PC-9 (cell line): ENCODE results near the gene GABRR2.
"Not testable (repeated sequence)": the region's sequence is repeated elsewhere in the genome, so short reads cannot be mapped to it uniquely, and the experiment has no call there.

Source experiments
- EZH2 ChIP-seq: fragments of 200-600 bp; sonication (generic); IDR thresholded peaks from 2 replicates; pipeline ENCODE4 v1.8.0; 2017; ENCODE audit warnings: antibody characterized with exemption, low read depth
- TF ChIP-seq, protein P1 (sequence below): fragments of 200-600 bp; sonication (generic); conservative IDR thresholded peaks from 2 replicates; pipeline ENCODE4 v1.6.1; 2017; ENCODE audit warnings: mixed run types, antibody characterized with exemption, mild to moderate bottlenecking, moderate library complexity

DNA sequence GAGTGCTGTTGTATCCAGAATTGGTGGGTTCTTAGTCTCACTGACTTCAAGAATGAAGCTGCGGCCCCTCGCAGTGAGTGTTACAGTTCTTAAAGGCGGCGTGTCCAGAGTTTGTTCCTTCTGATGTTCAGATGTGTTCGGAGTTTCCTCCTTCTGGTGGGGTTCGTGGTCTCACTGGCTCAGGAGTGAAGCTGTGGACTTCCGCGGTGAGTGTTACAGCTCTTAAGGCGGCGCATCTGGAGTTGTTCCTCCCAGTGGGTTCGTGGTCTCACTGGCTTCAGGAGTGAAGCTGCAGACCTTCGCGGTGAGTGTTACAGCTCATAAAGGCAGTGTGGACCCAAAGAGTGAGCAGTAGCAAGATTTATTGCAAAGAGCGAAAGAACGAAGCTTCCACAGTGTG, 81.5 kb downstream of the GABRR2 start:
- TF ChIP-seq EZH2: not testable (repeated sequence)
- TF ChIP-seq, protein P1, sequence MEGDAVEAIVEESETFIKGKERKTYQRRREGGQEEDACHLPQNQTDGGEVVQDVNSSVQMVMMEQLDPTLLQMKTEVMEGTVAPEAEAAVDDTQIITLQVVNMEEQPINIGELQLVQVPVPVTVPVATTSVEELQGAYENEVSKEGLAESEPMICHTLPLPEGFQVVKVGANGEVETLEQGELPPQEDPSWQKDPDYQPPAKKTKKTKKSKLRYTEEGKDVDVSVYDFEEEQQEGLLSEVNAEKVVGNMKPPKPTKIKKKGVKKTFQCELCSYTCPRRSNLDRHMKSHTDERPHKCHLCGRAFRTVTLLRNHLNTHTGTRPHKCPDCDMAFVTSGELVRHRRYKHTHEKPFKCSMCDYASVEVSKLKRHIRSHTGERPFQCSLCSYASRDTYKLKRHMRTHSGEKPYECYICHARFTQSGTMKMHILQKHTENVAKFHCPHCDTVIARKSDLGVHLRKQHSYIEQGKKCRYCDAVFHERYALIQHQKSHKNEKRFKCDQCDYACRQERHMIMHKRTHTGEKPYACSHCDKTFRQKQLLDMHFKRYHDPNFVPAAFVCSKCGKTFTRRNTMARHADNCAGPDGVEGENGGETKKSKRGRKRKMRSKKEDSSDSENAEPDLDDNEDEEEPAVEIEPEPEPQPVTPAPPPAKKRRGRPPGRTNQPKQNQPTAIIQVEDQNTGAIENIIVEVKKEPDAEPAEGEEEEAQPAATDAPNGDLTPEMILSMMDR: not testable (repeated sequence)
